OCI-LY7 (cell line): ENCODE measurements around the gene STAC3.

Experiments
- CTCF ChIP-seq: fragments of 200-600 bp; sonication (generic); conservative IDR thresholded peaks from 2 replicates; pipeline ENCODE4 v1.5.1; 2014; ENCODE audit warnings: mild to moderate bottlenecking, antibody characterized with exemption, low read length, moderate library complexity, mixed read lengths
- EZH2phosphoT487 ChIP-seq: fragments of 200-600 bp; sonication (generic); IDR thresholded peaks from 2 replicates; pipeline ENCODE4 v1.6.1; 2018; ENCODE audit warnings: low read depth, borderline replicate concordance, mild to moderate bottlenecking, mixed run types, antibody characterized with exemption, low read length, moderate library complexity, mixed read lengths

GRCh38 chr12:57234571-57235016 is 16.4 kb downstream of the STAC3 start:
- TF ChIP-seq CTCF (no peak), EZH2phosphoT487 (no peak)
